K562 (cell line): ENCODE data around the gene CLIP2. TPM values are rescaled to one million over a fixed set of nuclear protein-coding genes. Genes with fewer than 3 reads are reported as not detected.

ENCODE experiments used
- ATAC-seq: fragments of 200-7000 bp; cut with Tn5 transposase; 3 replicates; pipeline ENCODE4 v1.9.1; 2020; ENCODE audit warnings: moderate library complexity
- BruUV-seq: library from RNA; stranded (reverse); fragments of 400-500 nt; replicated peaks from 2 replicates; lab custom pipeline; 2021; lab: Mats Ljungman, UMichigan
- CTCF ChIA-PET: fragments of 300-600 bp; formaldehyde crosslinking; extraction: SDS; loops from one replicate; lab custom pipeline; 2021; ENCODE audit warnings: low intra/inter-chr PET ratio; lab: Yijun Ruan, JAX
- POLR2A ChIA-PET: fragments of 300-600, 350-650 bp; sonication (Branson Sonifier 250); formaldehyde crosslinking; extraction: SDS; loops from one replicate; lab custom pipeline; 2021; ENCODE audit warnings: antibody characterized with exemption, inconsistent platforms; lab: Yijun Ruan, JAX
- DNase-seq, 4 experiments: peaks; one replicate each; pipeline versions ENCODE4 v3.0.0 to v3.0.0-alpha.2; 2011 to 2018; ENCODE audit warnings: low spot score in 3 of 4, mixed read lengths in 3 of 4; ENCODE audit errors: extremely low read depth in 1 of 4
- FAIRE-seq: peaks from 2 replicates; lab custom pipeline; 2011; peaks lifted over from hg19 to GRCh38; lab: Jason Lieb, UNC
- H2AFZ ChIP-seq: 2 replicates; pipeline ENCODE4 v1.6.0; 2011; ENCODE audit warnings: low read depth, low read length, control low read depth, inconsistent platforms
- H3K27ac ChIP-seq: fragments of 200-600 bp; 3 replicates; pipeline ENCODE4 v1.8.0; 2011; ENCODE audit warnings: low read depth, mild to moderate bottlenecking, control low read depth, inconsistent platforms, low read length, moderate library complexity, mixed read lengths; ENCODE audit errors: extremely low read depth
- H3K27me3 ChIP-seq, 2 experiments: fragments of 300-600 bp in 1 of 2; 2 replicates in 1 of 2; 3 replicates in 1 of 2; pipeline versions ENCODE4 v1.6.0 to v1.8.0; 2011; ENCODE audit warnings: inconsistent platforms in 2 of 2, low read length in 2 of 2, mild to moderate bottlenecking in 1 of 2, mixed read lengths in 1 of 2, moderate library complexity in 1 of 2; ENCODE audit not compliant: control insufficient read depth in 2 of 2, insufficient read depth in 2 of 2
- H3K36me3 ChIP-seq: fragments of 300-600 bp; 3 replicates; pipeline ENCODE4 v1.8.0; 2011; ENCODE audit warnings: mild to moderate bottlenecking, low read length, inconsistent platforms; ENCODE audit not compliant: control insufficient read depth, insufficient read depth
- H3K4me1 ChIP-seq, 2 experiments: fragments of 200-600 bp in 1 of 2; replicated peaks in 1 of 2; 2 replicates in 1 of 2; 3 replicates in 1 of 2; pipeline versions ENCODE4 v1.5.1 to v1.8.0; 2011; ENCODE audit warnings: inconsistent platforms in 2 of 2, low read length in 2 of 2, mild to moderate bottlenecking in 1 of 2, mixed read lengths in 1 of 2, moderate library complexity in 1 of 2; ENCODE audit not compliant: control insufficient read depth in 2 of 2, insufficient read depth in 2 of 2
- H3K4me2 ChIP-seq: 2 replicates; pipeline ENCODE4 v1.6.1; 2011; ENCODE audit warnings: low read length, control low read depth, inconsistent platforms, mixed read lengths; ENCODE audit not compliant: insufficient read depth
- H3K4me3 ChIP-seq: fragments of 200-600 bp; sonication (generic), shearing (Covaris generic); 2 replicates; pipeline ENCODE4 v1.5.1; 2016; ENCODE audit warnings: control low read depth, inconsistent platforms
- H3K79me2 ChIP-seq: fragments of 200-600 bp; 3 replicates; pipeline ENCODE4 v1.8.0; 2011; ENCODE audit warnings: low read length, inconsistent platforms; ENCODE audit not compliant: control insufficient read depth, insufficient read depth
- H3K9ac ChIP-seq, 2 experiments: 2 replicates each; pipeline versions ENCODE4 v1.6.0 to v1.6.1; 2011; ENCODE audit warnings: low read depth in 2 of 2, low read length in 2 of 2, control low read depth in 1 of 2, inconsistent platforms in 1 of 2, mild to moderate bottlenecking in 1 of 2, mixed read lengths in 1 of 2; ENCODE audit not compliant: insufficient read depth in 1 of 2
- H3K9me1 ChIP-seq: one replicate; pipeline ENCODE4 v1.6.0; 2011; ENCODE audit warnings: inconsistent platforms, mild to moderate bottlenecking, low read length, moderate library complexity; ENCODE audit not compliant: control insufficient read depth, insufficient read depth
- H3K9me3 ChIP-seq: replicated peaks from 2 replicates; pipeline ENCODE4 v1.5.1; 2011; ENCODE audit warnings: low read depth, low read length, inconsistent platforms; ENCODE audit not compliant: control insufficient read depth, insufficient read depth
- H4K20me1 ChIP-seq: replicated peaks from 2 replicates; pipeline ENCODE4 v1.6.1; 2011; ENCODE audit warnings: low read length, inconsistent platforms, mixed read lengths; ENCODE audit not compliant: control insufficient read depth, insufficient read depth
- AFF4 ChIP-seq: sonication (generic); formaldehyde crosslinking; IDR thresholded peaks from 2 replicates; pipeline ENCODE4 v1.8.0; 2023; ENCODE audit warnings: mild to moderate bottlenecking, missing genetic modification reagents
- BCOR ChIP-seq: fragments of 450-650 bp; IDR thresholded peaks from 2 replicates; pipeline ENCODE4 v1.6.1; 2016
- BDP1 ChIP-seq: IDR thresholded peaks from 3 replicates; pipeline ENCODE4 v1.6.1; 2011; ENCODE audit not compliant: insufficient read length, insufficient read depth
- CSDE1 ChIP-seq, 2 experiments: fragments of 450-650 bp; IDR thresholded peaks; 2 replicates each; pipeline ENCODE4 v1.6.1; 2016; ENCODE audit warnings: mild to moderate bottlenecking in 1 of 2
- EGR1 ChIP-seq: fragments of 450-650 bp; conservative IDR thresholded peaks from 2 replicates; pipeline ENCODE4 v1.6.1; 2017; ENCODE audit warnings: mild to moderate bottlenecking
- FOXK1 ChIP-seq: sonication (generic); formaldehyde crosslinking; IDR thresholded peaks from 2 replicates; pipeline ENCODE4 v1.8.0; 2022; ENCODE audit warnings: missing genetic modification reagents, mild to moderate bottlenecking, borderline replicate concordance
- FOXM1 ChIP-seq, 2 experiments: fragments of 450-650 bp in 1 of 2; sonication (generic) in 1 of 2; formaldehyde crosslinking in 1 of 2; IDR thresholded peaks; 2 replicates each; pipeline versions ENCODE4 v1.6.1 to v1.9.0; 2017 to 2022; ENCODE audit warnings: low read depth in 2 of 2, mild to moderate bottlenecking in 2 of 2, missing genetic modification reagents in 1 of 2, moderate library complexity in 1 of 2
- SMARCC2 ChIP-seq: fragments of 450-650 bp; IDR thresholded peaks from 2 replicates; pipeline ENCODE4 v1.6.1; 2017; ENCODE audit warnings: antibody characterized with exemption, moderate library complexity, mild to moderate bottlenecking, low read depth
- XRCC5 ChIP-seq: fragments of 200-400 bp; formaldehyde crosslinking; IDR thresholded peaks from 2 replicates; pipeline ENCODE4 v1.6.1; 2017; ENCODE audit warnings: low read depth, mild to moderate bottlenecking, low read length
- ZKSCAN8 ChIP-seq: fragments of 200-800 bp; sonication (Bioruptor generic); IDR thresholded peaks from 2 replicates; pipeline ENCODE4 v1.6.1; 2016; ENCODE audit warnings: missing genetic modification characterization, missing compliant biosample characterization
- ZNF282 ChIP-seq: sonication (generic); formaldehyde crosslinking; IDR thresholded peaks from 2 replicates; pipeline ENCODE4 v1.8.1; 2023; ENCODE audit warnings: missing genetic modification reagents
- ZNF79 ChIP-seq: fragments of 250-450 bp; sonication (Bioruptor Pico); IDR thresholded peaks from 2 replicates; pipeline ENCODE4 v1.4.0; 2020; ENCODE audit warnings: low read depth, mild to moderate bottlenecking, moderate library complexity
- WGBS: fragments of 100-300 bp; shearing (Covaris generic); methylation state at CpG from one replicate; pipeline ENCODE4 v1.1.6; 2016; ENCODE audit warnings: low coverage, mixed read lengths; ENCODE audit not compliant: insufficient coverage; ENCODE audit errors: missing lambda C conversion rate; 5-methylcytosine and 5-hydroxymethylcytosine counted together
- in situ Hi-C: fragments of 300-500 bp; cut with MboI; formaldehyde crosslinking; loops from 4 replicates; pipeline ENCODE4 v1.15.0; 2018; ENCODE audit warnings: inconsistent platforms, mixed read lengths
- intact Hi-C: fragments of 100-400 bp; cut with micrococcal nuclease; formaldehyde crosslinking; loops from 2 replicates; pipeline ENCODE4 v1.14.2; 2022
- polyA plus RNA-seq, 8 experiments: library from polyadenylated mRNA; depleted of rRNA in 4 of 8; stranded (reverse) in 5 of 8; unstranded in 3 of 8; fragments of >200 nt; fragmentation: Nextera tagmentation in 2 of 8; fragmentation: Illumina TruSeq in 1 of 8; extraction: Ambion mirVana in 2 of 8; extraction: Trizol in 1 of 8; gene quantifications; 2 replicates each; pipeline versions ENCODE4 v1.2.1 to v1.2.3, GENCODE V29; 2011 to 2014; ENCODE audit warnings: inconsistent platforms in 1 of 8, missing spikeins in 1 of 8
- total RNA-seq, 7 experiments: library from RNA; depleted of rRNA in 6 of 7; stranded (reverse); fragments of >200 nt in 6 of 7; fragmentation: Illumina TruSeq in 2 of 7; extraction: Trizol in 2 of 7; gene quantifications; 2 replicates each; pipeline versions ENCODE4 v1.2.1 to v1.2.3, GENCODE V29; 2011 to 2021; ENCODE audit warnings: low replicate concordance in 1 of 7

The CLIP2 gene
- total and polyA plus RNA-seq, 9 of the 15 experiments (the other 6 are each of a cell fraction or from before 2014, with no cell fraction given), result 0.07 to 5.4 (median 2.1) TPM

GRCh38 chr7:74318043-74318442 is 28.8 kb downstream of the CLIP2 start:
- H3K36me3 ChIP-seq, result no peaks in the 10 kb centered on the region
- intact Hi-C loops (loop anchor here (10.0 kb wide), 1 partner anchor 63 kb away; the partner anchor contains the start of gene RFC2), in situ Hi-C loops (no loop called here)
- DNase-seq (no peak), FAIRE-seq (no peak)
- WGBS, result 30% methylated on average over 8 of the region's 8 CpGs
- H3K4me3 ChIP-seq, result no peak overlapping the region
- H3K9ac ChIP-seq, result no peak overlapping the region
- no TSS peak for BruUV-seq
- H3K4me1 ChIP-seq, result peaks cover 7 to 10% of the 10 kb centered on the region in 2 experiments; a peak in 3 of 5 replicates
- ChIA-PET POLR2A (interaction anchor here (0.6 to 1.2 kb wide), 2 partner anchors 11 to 28 kb away, joined by 3 read pairs; no protein-coding TSS in a partner anchor), CTCF (no interaction called here)
- H3K27me3 ChIP-seq, result peaks cover 0 to 5% of the 10 kb centered on the region in 2 experiments; a peak in 2 of 5 replicates
- no peaks in the 10 kb centered on the region for H3K9me3 ChIP-seq
- no peaks in the 10 kb centered on the region for H3K9me1 ChIP-seq
- no peak overlapping the region for H3K27ac ChIP-seq
- peak; percentile 63; the same call in 1 of the 2 replicates for TF ChIP-seq BCOR
- 0 out of 2 replicates have a peak, but pooled peaks have one; percentile 20 for TF ChIP-seq EGR1
- no peak for TF ChIP-seq FOXK1 (CRISPR knock-in tag)
- TF ChIP-seq, all 486 proteins: peak for 2
- Histone ChIP-seq H4K20me1 (no peaks in the 10 kb centered on the region), H2AFZ (no peak overlapping the region), H3K4me2 (no peak overlapping the region), H3K79me2 (no peaks in the 10 kb centered on the region)
- no peak for ATAC-seq

- H3K9ac ChIP-seq, result peak overlapping the region in 1 of 2 experiments; percentile 49; a peak in 1 of 4 replicates
- peaks cover 0 to 5% of the 10 kb centered on the region in 2 experiments; a peak in 1 of 5 replicates for H3K27me3 ChIP-seq
- H3K9me3 ChIP-seq, result no peaks in the 10 kb centered on the region
- H3K9me1 ChIP-seq, result no peaks in the 10 kb centered on the region
- H3K79me2 ChIP-seq, result no peaks in the 10 kb centered on the region
- in situ Hi-C loops (no loop called here), intact Hi-C loops (no loop called here)
- ChIA-PET CTCF (no interaction called here), POLR2A (interaction anchor here (0.6 kb wide), 1 partner anchor 57 kb away, joined by 3 read pairs; no protein-coding TSS in a partner anchor)
- 31% methylated on average over 9 of the region's 9 CpGs for WGBS
- H3K36me3 ChIP-seq, result no peaks in the 10 kb centered on the region
- H3K4me1 ChIP-seq, result peaks cover 7 to 15% of the 10 kb centered on the region in 2 experiments; a peak in 3 of 5 replicates
- H2AFZ ChIP-seq, result no peak overlapping the region
- no peak overlapping the region for H3K4me3 ChIP-seq
- H4K20me1 ChIP-seq, result no peaks in the 10 kb centered on the region
- H3K27ac ChIP-seq, result no peak overlapping the region
- peak; percentile 73 for FAIRE-seq
- no TSS peak for BruUV-seq
- peak; percentile 54 to 66 (median 61) for DNase-seq
- no peak overlapping the region for H3K4me2 ChIP-seq
- peak; percentile 63 for ATAC-seq
- no peak for TF ChIP-seq ZNF282 (CRISPR knock-in tag)
- TF ChIP-seq ZNF79 (CRISPR knock-in tag), result no peak
- no peak for TF ChIP-seq ZKSCAN8
- TF ChIP-seq SMARCC2, result no peak
- 0 out of 2 replicates have a peak, but pooled peaks have one; percentile 27 for TF ChIP-seq XRCC5
- TF ChIP-seq BDP1, result no peak
- TF ChIP-seq CSDE1 (IDR thresholded peaks at IDR 0.05), result no peak
- no peak for TF ChIP-seq AFF4 (CRISPR knock-in tag)
- no peak for TF ChIP-seq FOXM1 (IDR thresholded peaks at IDR 0.05; ENCODE audit: low read depth)
- TF ChIP-seq FOXM1 (CRISPR knock-in tag; IDR thresholded peaks at IDR 0.05; ENCODE audit: low read depth), result no peak
These were observed 31.5 kb downstream of the CLIP2 start for GRCh38 chr7:74320645-74321221.
